OCI-LY3 (cell line): ENCODE data around the gene FYB1.

Experiments
- H2AFZ ChIP-seq: fragments of 200-600, 300-600 bp; shearing (Covaris generic); 2 replicates; pipeline ENCODE4 v1.6.0; 2014; ENCODE audit warnings: antibody characterized with exemption, low read depth, low read length
- H3K27ac ChIP-seq: fragments of 200-600, 300-600 bp; sonication (generic); 2 replicates; pipeline ENCODE4 v1.5.1; 2014; ENCODE audit warnings: mild to moderate bottlenecking, low read length, moderate library complexity, mixed read lengths
- H3K27me3 ChIP-seq: fragments of 200-600, 300-600 bp; sonication (generic); 2 replicates; pipeline ENCODE4 v1.6.1; 2014; ENCODE audit warnings: low read depth, low read length, mixed read lengths
- H3K36me3 ChIP-seq: fragments of 200-600, 300-600 bp; sonication (generic); replicated peaks from 2 replicates; pipeline ENCODE3; 2014; ENCODE audit warnings: low read depth, low read length, mixed read lengths
- H3K4me1 ChIP-seq: fragments of 300-600, 200-600 bp; sonication (generic); 2 replicates; pipeline ENCODE4 v1.6.1; 2014; ENCODE audit warnings: low read length, mixed read lengths
- H3K4me2 ChIP-seq: fragments of 200-600, 300-600 bp; sonication (generic); 2 replicates; pipeline ENCODE4 v1.6.1; 2014; ENCODE audit warnings: low read length, mixed read lengths
- H3K4me3 ChIP-seq: fragments of 300-600, 200-600 bp; sonication (generic); 2 replicates; pipeline ENCODE4 v1.5.1; 2014; ENCODE audit warnings: antibody characterized with exemption, mild to moderate bottlenecking, low read length, moderate library complexity
- H3K79me2 ChIP-seq: fragments of 300-600, 200-600 bp; shearing (Covaris generic); 2 replicates; pipeline ENCODE4 v1.6.1; 2014; ENCODE audit warnings: mild to moderate bottlenecking, low read length, mixed read lengths
- H3K9ac ChIP-seq: fragments of 300-600, 200-600 bp; shearing (Covaris generic); 2 replicates; pipeline ENCODE4 v1.6.0; 2014; ENCODE audit warnings: mild to moderate bottlenecking, low read length, moderate library complexity
- H3K9me3 ChIP-seq: fragments of 200-600, 300-600 bp; shearing (Covaris generic); 2 replicates; pipeline ENCODE4 v1.6.1; 2014; ENCODE audit warnings: low read length, mixed read lengths; ENCODE audit not compliant: insufficient read depth
- H4K20me1 ChIP-seq: fragments of 200-600, 300-600 bp; sonication (generic); 2 replicates; pipeline ENCODE4 v1.6.1; 2016; ENCODE audit warnings: low read length, mixed read lengths; ENCODE audit not compliant: insufficient read depth
- EZH2phosphoT487 ChIP-seq: fragments of 200-600 bp; shearing (Covaris generic); IDR thresholded peaks from 2 replicates; pipeline ENCODE4 v1.6.1; 2018; ENCODE audit warnings: antibody characterized with exemption, mixed run types, low read depth
- TF ChIP-seq, protein P1 (sequence below): fragments of 200-600, 300-600 bp; sonication (generic); IDR thresholded peaks from 2 replicates; pipeline ENCODE4 v1.5.1; 2014; ENCODE audit warnings: antibody characterized with exemption, low read length, low read depth

FYB1 gene

DNA sequence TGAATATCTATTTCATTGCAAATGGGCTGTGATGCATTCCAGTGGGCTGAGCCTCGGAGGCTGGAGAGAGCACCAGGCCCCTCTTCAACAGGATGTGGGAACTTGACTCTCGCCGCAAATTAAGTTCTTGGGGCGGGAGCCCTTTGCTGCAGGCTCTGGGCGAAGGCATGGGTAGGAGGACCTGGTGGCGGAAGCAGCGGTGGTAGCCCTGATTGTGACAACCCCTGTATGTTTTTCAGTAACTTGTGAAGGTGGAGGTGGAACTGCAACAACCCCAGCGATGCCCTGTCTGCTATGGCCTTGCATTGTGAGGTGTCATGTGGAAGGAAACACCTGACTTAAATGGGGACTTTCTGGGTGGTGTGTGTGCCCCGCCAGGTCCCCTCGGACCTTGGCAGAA, 9.4 kb downstream of the FYB1 start:
- H3K27me3 ChIP-seq = no peaks in the 10 kb centered on the region
- H2AFZ ChIP-seq = no peak overlapping the region
- H3K4me1 ChIP-seq = peaks cover 3% of the 10 kb centered on the region; the same call in 1 of the 2 replicates
- H3K79me2 ChIP-seq = no peaks in the 10 kb centered on the region
- H3K9me3 ChIP-seq = no peaks in the 10 kb centered on the region
- H3K4me2 ChIP-seq = no peak overlapping the region
- no peak for TF ChIP-seq EZH2phosphoT487
- TF ChIP-seq, protein P1, sequence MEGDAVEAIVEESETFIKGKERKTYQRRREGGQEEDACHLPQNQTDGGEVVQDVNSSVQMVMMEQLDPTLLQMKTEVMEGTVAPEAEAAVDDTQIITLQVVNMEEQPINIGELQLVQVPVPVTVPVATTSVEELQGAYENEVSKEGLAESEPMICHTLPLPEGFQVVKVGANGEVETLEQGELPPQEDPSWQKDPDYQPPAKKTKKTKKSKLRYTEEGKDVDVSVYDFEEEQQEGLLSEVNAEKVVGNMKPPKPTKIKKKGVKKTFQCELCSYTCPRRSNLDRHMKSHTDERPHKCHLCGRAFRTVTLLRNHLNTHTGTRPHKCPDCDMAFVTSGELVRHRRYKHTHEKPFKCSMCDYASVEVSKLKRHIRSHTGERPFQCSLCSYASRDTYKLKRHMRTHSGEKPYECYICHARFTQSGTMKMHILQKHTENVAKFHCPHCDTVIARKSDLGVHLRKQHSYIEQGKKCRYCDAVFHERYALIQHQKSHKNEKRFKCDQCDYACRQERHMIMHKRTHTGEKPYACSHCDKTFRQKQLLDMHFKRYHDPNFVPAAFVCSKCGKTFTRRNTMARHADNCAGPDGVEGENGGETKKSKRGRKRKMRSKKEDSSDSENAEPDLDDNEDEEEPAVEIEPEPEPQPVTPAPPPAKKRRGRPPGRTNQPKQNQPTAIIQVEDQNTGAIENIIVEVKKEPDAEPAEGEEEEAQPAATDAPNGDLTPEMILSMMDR = no peak
- no peaks in the 10 kb centered on the region for H4K20me1 ChIP-seq
- H3K27ac ChIP-seq = no peak overlapping the region
- H3K4me3 ChIP-seq = no peak overlapping the region
- H3K36me3 ChIP-seq = no peaks in the 10 kb centered on the region
- no peak overlapping the region for H3K9ac ChIP-seq

DNA sequence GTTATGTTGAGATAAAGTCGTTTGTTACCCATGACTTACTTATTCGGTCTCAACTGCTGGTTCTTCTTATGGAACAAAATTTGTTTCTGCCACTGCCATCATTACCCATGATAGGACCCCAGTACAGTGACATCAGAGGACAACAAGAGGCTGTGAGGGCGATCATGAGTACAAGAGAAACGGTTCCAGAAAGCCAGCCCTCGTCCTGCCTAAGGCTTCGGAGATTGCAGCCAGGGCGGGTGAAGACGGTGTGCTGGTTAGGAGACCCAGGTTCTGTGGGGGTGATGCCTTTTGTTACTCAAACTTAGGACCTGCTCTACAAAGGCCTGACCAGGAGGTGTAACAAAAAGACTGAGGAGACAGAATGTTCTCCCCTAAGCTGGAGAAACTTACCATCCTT, 10.9 kb downstream of the FYB1 start:
- Histone ChIP-seq H3K9ac (no peak overlapping the region), H3K27ac (no peak overlapping the region), H3K27me3 (no peaks in the 10 kb centered on the region), H3K4me3 (no peak overlapping the region), H2AFZ (no peak overlapping the region), H3K4me2 (no peak overlapping the region), H3K9me3 (no peaks in the 10 kb centered on the region), H3K36me3 (no peaks in the 10 kb centered on the region), H4K20me1 (no peaks in the 10 kb centered on the region), H3K4me1 (peaks cover 3% of the 10 kb centered on the region; the same call in 1 of the 2 replicates), H3K79me2 (no peaks in the 10 kb centered on the region)
- TF ChIP-seq, protein P1 = no peak
- no peak for TF ChIP-seq EZH2phosphoT487

DNA sequence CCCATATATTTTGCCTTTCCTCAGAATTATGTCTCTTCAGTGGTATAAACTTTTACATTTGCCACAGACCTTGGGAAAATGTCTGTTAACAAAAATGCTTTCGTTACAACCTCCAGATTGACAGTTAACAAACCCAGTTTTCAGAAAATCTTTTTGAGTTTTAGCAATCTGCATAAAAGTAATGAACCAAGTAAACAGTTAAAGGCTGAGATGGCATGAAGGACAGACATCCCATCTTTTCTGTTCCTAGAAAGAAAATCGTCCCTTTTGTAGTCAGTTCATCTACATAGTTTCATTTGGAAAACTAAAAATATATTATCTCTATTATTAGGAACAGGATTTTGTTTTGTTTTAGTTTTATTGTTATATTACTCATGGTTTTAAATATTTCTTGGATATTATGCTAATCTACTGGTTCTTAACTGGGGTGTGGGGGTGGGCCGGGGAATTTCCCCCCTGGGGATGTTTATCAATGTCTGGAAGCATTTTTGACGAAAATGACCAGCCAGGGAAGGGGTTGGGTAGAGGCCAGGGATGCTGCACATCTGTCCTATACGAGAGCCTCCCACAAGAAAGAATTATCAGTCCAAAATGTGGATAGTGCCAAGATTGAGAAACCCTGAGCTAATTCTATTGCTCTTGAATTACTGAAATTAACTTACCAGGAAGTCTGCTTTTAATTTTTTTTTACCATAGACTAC, 11.9 kb downstream of the FYB1 start:
- no peaks in the 10 kb centered on the region for H3K9me3 ChIP-seq
- H3K4me2 ChIP-seq = no peak overlapping the region
- H3K27me3 ChIP-seq = no peaks in the 10 kb centered on the region
- H2AFZ ChIP-seq = no peak overlapping the region
- H3K36me3 ChIP-seq = no peaks in the 10 kb centered on the region
- H3K4me1 ChIP-seq = peaks cover 3% of the 10 kb centered on the region; the same call in 1 of the 2 replicates
- no peak overlapping the region for H3K27ac ChIP-seq
- no peaks in the 10 kb centered on the region for H3K79me2 ChIP-seq
- H4K20me1 ChIP-seq = no peaks in the 10 kb centered on the region
- H3K9ac ChIP-seq = no peak overlapping the region
- TF ChIP-seq, protein P1 = no peak
- TF ChIP-seq EZH2phosphoT487 = no peak
- no peak overlapping the region for H3K4me3 ChIP-seq

DNA sequence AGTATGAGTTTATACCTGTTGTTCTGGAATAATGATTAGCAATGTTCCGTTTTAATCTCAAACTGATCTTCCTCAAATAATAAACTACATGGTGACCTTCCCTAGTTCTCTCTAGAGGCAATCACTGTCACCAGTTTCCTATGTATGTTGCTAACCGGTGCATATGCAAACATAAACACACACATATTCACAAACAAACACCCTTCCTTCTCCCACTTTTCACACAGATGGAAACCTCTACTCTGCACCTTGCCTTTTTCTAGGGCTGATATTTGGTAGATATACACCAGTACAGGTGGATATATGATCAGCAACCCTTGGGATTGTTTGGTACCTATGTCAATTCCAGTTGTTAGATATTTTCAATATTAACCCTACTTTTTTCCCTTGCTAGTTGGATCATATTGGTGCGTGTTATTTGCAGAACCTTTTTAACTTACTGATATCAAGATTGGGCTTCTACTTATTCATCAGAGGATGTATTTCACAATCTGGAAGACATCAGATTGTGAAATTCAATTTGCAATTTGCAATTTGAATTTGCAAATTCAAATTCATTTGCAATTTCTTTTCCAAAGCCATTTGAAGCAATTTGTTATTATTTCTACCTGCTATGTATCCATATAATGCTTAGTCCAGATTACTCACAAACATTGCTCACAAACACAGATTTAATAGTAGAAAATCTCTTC, 12.6 kb downstream of the FYB1 start:
- Histone ChIP-seq H2AFZ (no peak overlapping the region), H3K79me2 (no peaks in the 10 kb centered on the region), H3K27ac (no peak overlapping the region)

More for the DNA sequence above, 12.6 kb downstream of the FYB1 start:
- H3K36me3 ChIP-seq = no peaks in the 10 kb centered on the region
- H3K9me3 ChIP-seq = no peaks in the 10 kb centered on the region
- TF ChIP-seq EZH2phosphoT487 = no peak
- TF ChIP-seq, protein P1 = no peak
- no peak overlapping the region for H3K9ac ChIP-seq
- no peak overlapping the region for H3K4me2 ChIP-seq
- H3K4me1 ChIP-seq = peaks cover 2% of the 10 kb centered on the region; the same call in 1 of the 2 replicates
- no peaks in the 10 kb centered on the region for H4K20me1 ChIP-seq
- no peak overlapping the region for H3K4me3 ChIP-seq
- no peaks in the 10 kb centered on the region for H3K27me3 ChIP-seq
